Keratinocyte (primary cell): Measurements from ENCODE around the gene MYBPC1. TPM values are rescaled to one million over a fixed set of nuclear protein-coding genes. Genes with fewer than 3 reads are reported as not detected.

Experiments used
- DNase-seq: peaks from one replicate; pipeline ENCODE4 v3.0.0-alpha.2; 2011; ENCODE audit warnings: low read depth, missing footprints, low spot score
- FAIRE-seq: peaks from 2 replicates; lab custom pipeline; 2011; peaks lifted over from hg19 to GRCh38; lab: Jason Lieb, UNC
- H2AFZ ChIP-seq: 2 replicates; pipeline ENCODE4 v1.6.0; 2012; ENCODE audit warnings: low read length, control low read depth, inconsistent platforms; ENCODE audit not compliant: control insufficient read depth
- H3K27ac ChIP-seq: 2 replicates; pipeline ENCODE4 v1.5.1; 2011; ENCODE audit warnings: low read length; ENCODE audit not compliant: control insufficient read depth, insufficient read depth
- H3K27me3 ChIP-seq: 3 replicates; pipeline ENCODE4 v1.6.0; 2011; ENCODE audit warnings: low read length; ENCODE audit not compliant: control insufficient read depth, insufficient read depth; ENCODE audit errors: extremely low read depth
- H3K36me3 ChIP-seq, 2 experiments: 2 replicates in 1 of 2; 3 replicates in 1 of 2; pipeline ENCODE4 v1.5.1; 2011; ENCODE audit warnings: low read length in 2 of 2, mild to moderate bottlenecking in 1 of 2; ENCODE audit not compliant: control insufficient read depth in 2 of 2, insufficient read depth in 2 of 2; ENCODE audit errors: extremely low read depth in 1 of 2
- H3K4me1 ChIP-seq: 3 replicates; pipeline ENCODE4 v1.5.1; 2011; ENCODE audit warnings: low read length; ENCODE audit not compliant: control insufficient read depth, insufficient read depth; ENCODE audit errors: extremely low read depth
- H3K4me2 ChIP-seq: 3 replicates; pipeline ENCODE4 v1.6.0; 2011; ENCODE audit warnings: low read depth, low read length; ENCODE audit not compliant: control insufficient read depth, insufficient read depth; ENCODE audit errors: extremely low read depth
- H3K4me3 ChIP-seq, 3 experiments: fragments of 200-600 bp in 1 of 3; sonication (generic) in 1 of 3; 2 replicates in 2 of 3; 3 replicates in 1 of 3; pipeline ENCODE4 v1.5.1; 2011 to 2016; ENCODE audit warnings: low read length in 3 of 3, mild to moderate bottlenecking in 3 of 3, control low read depth in 2 of 3, inconsistent platforms in 1 of 3, low read depth in 1 of 3, mixed read lengths in 1 of 3, mixed run types in 1 of 3, moderate library complexity in 1 of 3; ENCODE audit not compliant: control insufficient read depth in 2 of 3, insufficient read depth in 2 of 3; ENCODE audit errors: extremely low read depth in 1 of 3
- H3K79me2 ChIP-seq: 2 replicates; pipeline ENCODE4 v1.6.0; 2012; ENCODE audit warnings: low read length; ENCODE audit not compliant: control insufficient read depth, insufficient read depth
- H3K9ac ChIP-seq: 3 replicates; pipeline ENCODE4 v1.6.0; 2011; ENCODE audit warnings: low read length; ENCODE audit not compliant: control insufficient read depth, insufficient read depth; ENCODE audit errors: extremely low read depth
- H3K9me1 ChIP-seq: 3 replicates; pipeline ENCODE4 v1.6.0; 2011; ENCODE audit warnings: low read length; ENCODE audit not compliant: control insufficient read depth, insufficient read depth; ENCODE audit errors: extremely low read depth
- H3K9me3 ChIP-seq: 2 replicates; pipeline ENCODE4 v1.5.1; 2012; ENCODE audit warnings: low read depth, low read length; ENCODE audit not compliant: control insufficient read depth
- H4K20me1 ChIP-seq: 3 replicates; pipeline ENCODE4 v1.6.0; 2011; ENCODE audit warnings: low read length; ENCODE audit not compliant: control insufficient read depth, insufficient read depth; ENCODE audit errors: extremely low read depth
- CTCF ChIP-seq, 3 experiments: IDR thresholded peaks in 1 of 3; conservative IDR thresholded peaks in 1 of 3; optimal IDR thresholded peaks in 1 of 3; 2 replicates in 2 of 3; 3 replicates in 1 of 3; pipeline versions ENCODE3 to v1.5.1; 2011; ENCODE audit warnings: low read length in 3 of 3, mild to moderate bottlenecking in 3 of 3, moderate library complexity in 2 of 3, control low read depth in 1 of 3, inconsistent platforms in 1 of 3; ENCODE audit not compliant: insufficient read depth in 2 of 3; ENCODE audit errors: extremely low read depth in 1 of 3
- EZH2 ChIP-seq: IDR thresholded peaks from one replicate; pipeline ENCODE4 v1.6.1; 2012; ENCODE audit warnings: inconsistent platforms, mild to moderate bottlenecking, low read length, moderate library complexity
- dilution Hi-C: fragments of 300-500 bp; cut with MboI; formaldehyde crosslinking; loops from one replicate; pipeline ENCODE4 v1.7.0; 2020; ENCODE audit warnings: low sequenced_read_pairs; ENCODE audit not compliant: extremely low pct_ligation_motif_present
- polyA plus RNA-seq, 5 experiments: library from polyadenylated mRNA; depleted of rRNA in 3 of 5; stranded (reverse) in 3 of 5; stranded (forward) in 1 of 5; unstranded in 1 of 5; fragments of >200 nt; gene quantifications; 1 replicate in 1 of 5; 2 replicates in 3 of 5; 3 replicates in 1 of 5; pipeline versions ENCODE4 v1.2.1 to v1.2.3, GENCODE V29; 2011 to 2012; ENCODE audit warnings: missing spikeins in 2 of 5, low read depth in 1 of 5, low replicate concordance in 1 of 5

The MYBPC1 gene
- polyA plus RNA-seq, 1 donor (not counting 4 experiments of a cell fraction or from before 2014, with no cell fraction given) = not detected

- H3K9ac ChIP-seq = no peak overlapping the region
- no peaks in the 10 kb centered on the region for H4K20me1 ChIP-seq
- H3K9me3 ChIP-seq = no peaks in the 10 kb centered on the region
- no peaks in the 10 kb centered on the region for H3K27me3 ChIP-seq
- H3K79me2 ChIP-seq = no peaks in the 10 kb centered on the region
- FAIRE-seq = no peak
- no peak overlapping the region for H3K4me3 ChIP-seq
- no peaks in the 10 kb centered on the region for H3K9me1 ChIP-seq
- no peaks in the 10 kb centered on the region for H3K4me1 ChIP-seq
- H3K4me2 ChIP-seq = no peak overlapping the region
- dilution Hi-C loops = no loop called here
- H2AFZ ChIP-seq = no peak overlapping the region
- H3K27ac ChIP-seq = no peak overlapping the region
- TF ChIP-seq CTCF (optimal IDR thresholded peaks at IDR 0.05 in 1 of 3, IDR thresholded peaks at IDR 0.05 in 1 of 3, conservative IDR thresholded peaks at IDR 0.05 in 1 of 3; ENCODE audit: extremely low read depth in 1 of 3, insufficient read depth in 2 of 3, low read length in 3 of 3) = no peak
- TF ChIP-seq EZH2 = no peak
- H3K36me3 ChIP-seq = no peaks in the 10 kb centered on the region
- DNase-seq = no peak
These were observed 33.9 kb downstream of the MYBPC1 start for GRCh38 chr12:101628676-101629075.

GRCh38 chr12:101634724-101635123 lies 40.0 kb downstream of the MYBPC1 start:
- Histone ChIP-seq H3K9me1 (no peaks in the 10 kb centered on the region), H3K27ac (no peak overlapping the region), H2AFZ (no peak overlapping the region), H3K79me2 (no peaks in the 10 kb centered on the region), H3K4me1 (no peaks in the 10 kb centered on the region), H3K4me2 (no peak overlapping the region), H4K20me1 (no peaks in the 10 kb centered on the region), H3K9me3 (no peaks in the 10 kb centered on the region), H3K36me3 (no peaks in the 10 kb centered on the region), H3K27me3 (no peaks in the 10 kb centered on the region), H3K4me3 (no peak overlapping the region), H3K9ac (no peak overlapping the region)
- DNase-seq (no peak), FAIRE-seq (no peak)
- TF ChIP-seq EZH2 = no peak
- TF ChIP-seq CTCF (optimal IDR thresholded peaks at IDR 0.05 in 1 of 3, IDR thresholded peaks at IDR 0.05 in 1 of 3, conservative IDR thresholded peaks at IDR 0.05 in 1 of 3; ENCODE audit: extremely low read depth in 1 of 3, insufficient read depth in 2 of 3, low read length in 3 of 3) = no peak
- dilution Hi-C loops = no loop called here
